Measurements from ENCODE around the gene KDM3A. TPM values are rescaled to one million over a fixed set of nuclear protein-coding genes. Genes with fewer than 3 reads are reported as not detected.

Gene KDM3A
- total RNA-seq, 1 donor from 2014 or later, result 21.9 TPM

GRCh38 chr2:86443631-86444350 lies 2.6 kb downstream of the KDM3A start:
- no peaks in the 10 kb centered on the region for H3K27me3 ChIP-seq (ENCODE audit: control insufficient read depth, insufficient read depth, low read length)
- no peak overlapping the region for H3K4me3 ChIP-seq (ENCODE audit: low read depth, low read length)
- DNase-seq (ENCODE audit: low read depth), result no peak
- no peaks in the 10 kb centered on the region for H3K36me3 ChIP-seq (ENCODE audit: control insufficient read depth, insufficient read depth, low read length)
- TF ChIP-seq CTCF (IDR thresholded peaks at IDR 0.05; ENCODE audit: insufficient read depth, low read length, poor library complexity, severe bottlenecking), result no peak

GRCh38 chr2:86445436-86445835 lies 4.3 kb downstream of the KDM3A start:
- no peak for DNase-seq (ENCODE audit: low read depth)
- no peak for TF ChIP-seq CTCF (IDR thresholded peaks at IDR 0.05; ENCODE audit: insufficient read depth, low read length, poor library complexity, severe bottlenecking)
- H3K36me3 ChIP-seq (ENCODE audit: control insufficient read depth, insufficient read depth, low read length), result no peaks in the 10 kb centered on the region
- no peaks in the 10 kb centered on the region for H3K27me3 ChIP-seq (ENCODE audit: control insufficient read depth, insufficient read depth, low read length)
- H3K4me3 ChIP-seq (ENCODE audit: low read depth, low read length), result no peak overlapping the region

GRCh38 chr2:86446060-86446459 lies 4.9 kb downstream of the KDM3A start:
- DNase-seq (ENCODE audit: low read depth), result no peak
- no peaks in the 10 kb centered on the region for H3K27me3 ChIP-seq (ENCODE audit: control insufficient read depth, insufficient read depth, low read length)
- H3K36me3 ChIP-seq (ENCODE audit: control insufficient read depth, insufficient read depth, low read length), result no peaks in the 10 kb centered on the region
- H3K4me3 ChIP-seq (ENCODE audit: low read depth, low read length), result no peak overlapping the region
- TF ChIP-seq CTCF (IDR thresholded peaks at IDR 0.05; ENCODE audit: insufficient read depth, low read length, poor library complexity, severe bottlenecking), result no peak

- peaks cover 3% of the 10 kb centered on the region for H3K36me3 ChIP-seq (ENCODE audit: control insufficient read depth, insufficient read depth, low read length)
- no peak for TF ChIP-seq CTCF (IDR thresholded peaks at IDR 0.05; ENCODE audit: insufficient read depth, low read length, poor library complexity, severe bottlenecking)
- no peak for DNase-seq (ENCODE audit: low read depth)
- H3K27me3 ChIP-seq (ENCODE audit: control insufficient read depth, insufficient read depth, low read length), result no peaks in the 10 kb centered on the region
- no peak overlapping the region for H3K4me3 ChIP-seq (ENCODE audit: low read depth, low read length)
Measured at GRCh38 chr2:86453836-86454235, 12.7 kb downstream of the KDM3A start.

- Histone ChIP-seq H3K36me3 (ENCODE audit: control insufficient read depth, insufficient read depth, low read length) (peaks cover 3% of the 10 kb centered on the region), H3K4me3 (ENCODE audit: low read depth, low read length) (no peak overlapping the region), H3K27me3 (ENCODE audit: control insufficient read depth, insufficient read depth, low read length) (no peaks in the 10 kb centered on the region)
- TF ChIP-seq CTCF (IDR thresholded peaks at IDR 0.05; ENCODE audit: insufficient read depth, low read length, poor library complexity, severe bottlenecking), result no peak
- no peak for DNase-seq (ENCODE audit: low read depth)
Measured at GRCh38 chr2:86454238-86454637, 13.1 kb downstream of the KDM3A start.

- Histone ChIP-seq H3K36me3 (ENCODE audit: control insufficient read depth, insufficient read depth, low read length) (peaks cover 4% of the 10 kb centered on the region), H3K4me3 (ENCODE audit: low read depth, low read length) (no peak overlapping the region), H3K27me3 (ENCODE audit: control insufficient read depth, insufficient read depth, low read length) (no peaks in the 10 kb centered on the region)
- no peak for TF ChIP-seq CTCF (IDR thresholded peaks at IDR 0.05; ENCODE audit: insufficient read depth, low read length, poor library complexity, severe bottlenecking)
- no peak for DNase-seq (ENCODE audit: low read depth)
Measured at GRCh38 chr2:86455181-86455580, 14.0 kb downstream of the KDM3A start.
